Nephron (organoid): ENCODE data around the gene KPRP.

Source experiments
- H3K27ac Mint-ChIP-seq, 3 experiments: 2 replicates each; pipeline ENCODE4 v1.8.0; 2020; ENCODE audit warnings: mixed read lengths in 3 of 3, mild to moderate bottlenecking in 2 of 3, moderate library complexity in 1 of 3
- H3K27me3 Mint-ChIP-seq: 2 replicates; pipeline ENCODE4 v1.8.0; 2021; ENCODE audit warnings: low read depth, mild to moderate bottlenecking, moderate library complexity, mixed read lengths
- H3K36me3 Mint-ChIP-seq: 2 replicates; pipeline ENCODE4 v1.8.0; 2020; ENCODE audit warnings: low read depth, mixed read lengths
- H3K4me1 Mint-ChIP-seq: 2 replicates; pipeline ENCODE4 v1.8.0; 2020; ENCODE audit warnings: mixed read lengths
- H3K4me3 Mint-ChIP-seq, 3 experiments: 2 replicates each; pipeline ENCODE4 v1.8.0; 2020; ENCODE audit warnings: mild to moderate bottlenecking in 3 of 3, mixed read lengths in 3 of 3, moderate library complexity in 2 of 3
- H3K9me3 Mint-ChIP-seq: 2 replicates; pipeline ENCODE4 v1.8.0; 2020; ENCODE audit warnings: mixed read lengths
- CTCF ChIP-seq, 3 experiments: fragments of 200-600 bp; sonication (generic); IDR thresholded peaks; one replicate each; pipeline ENCODE4 v1.5.0; 2021; ENCODE audit warnings: antibody characterized with exemption in 3 of 3; ENCODE audit not compliant: unreplicated experiment in 3 of 3

Gene KPRP, protein sequence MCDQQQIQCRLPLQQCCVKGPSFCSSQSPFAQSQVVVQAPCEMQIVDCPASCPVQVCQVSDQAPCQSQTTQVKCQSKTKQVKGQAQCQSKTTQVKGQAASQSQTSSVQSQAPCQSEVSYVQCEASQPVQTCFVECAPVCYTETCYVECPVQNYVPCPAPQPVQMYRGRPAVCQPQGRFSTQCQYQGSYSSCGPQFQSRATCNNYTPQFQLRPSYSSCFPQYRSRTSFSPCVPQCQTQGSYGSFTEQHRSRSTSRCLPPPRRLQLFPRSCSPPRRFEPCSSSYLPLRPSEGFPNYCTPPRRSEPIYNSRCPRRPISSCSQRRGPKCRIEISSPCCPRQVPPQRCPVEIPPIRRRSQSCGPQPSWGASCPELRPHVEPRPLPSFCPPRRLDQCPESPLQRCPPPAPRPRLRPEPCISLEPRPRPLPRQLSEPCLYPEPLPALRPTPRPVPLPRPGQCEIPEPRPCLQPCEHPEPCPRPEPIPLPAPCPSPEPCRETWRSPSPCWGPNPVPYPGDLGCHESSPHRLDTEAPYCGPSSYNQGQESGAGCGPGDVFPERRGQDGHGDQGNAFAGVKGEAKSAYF

GRCh38 chr1:152757747-152758146 lies at the start of gene KPRP:
Gene KPRP, plus strand, starts transcription at chr1:152758025. Its CDS starts 1,564 bp downstream, at chr1:152759589.
- Mint-ChIP-seq H3K9me3 (peaks cover 58% of the 10 kb centered on the region), H3K27me3 (no peaks in the 10 kb centered on the region), H3K27ac (no peak within 1 kb of the TSS), H3K36me3 (peaks cover 9% of the 10 kb centered on the region), H3K4me3 (no peak within 1 kb of the TSS), H3K4me1 (no peaks in the 10 kb centered on the region)
- no peak for TF ChIP-seq CTCF (IDR thresholded peaks at IDR 0.05; ENCODE audit: unreplicated experiment in 3 of 3)

- peaks cover 52% of the 10 kb centered on the region for H3K9me3 Mint-ChIP-seq
- no peaks in the 10 kb centered on the region for H3K36me3 Mint-ChIP-seq
- TF ChIP-seq CTCF (IDR thresholded peaks at IDR 0.05; ENCODE audit: unreplicated experiment in 3 of 3), result no peak
- H3K4me1 Mint-ChIP-seq, result no peaks in the 10 kb centered on the region
- H3K27ac Mint-ChIP-seq, result no peak overlapping the region
- no peak overlapping the region for H3K4me3 Mint-ChIP-seq
- H3K27me3 Mint-ChIP-seq, result no peaks in the 10 kb centered on the region
Measured at GRCh38 chr1:152718238-152718637, 39.6 kb upstream of the KPRP start.

GRCh38 chr1:152725261-152725660 lies 32.6 kb upstream of the KPRP start:
- Mint-ChIP-seq H3K9me3 (peaks cover 29% of the 10 kb centered on the region), H3K4me3 (no peak overlapping the region), H3K27ac (no peak overlapping the region), H3K27me3 (no peaks in the 10 kb centered on the region), H3K4me1 (no peaks in the 10 kb centered on the region), H3K36me3 (no peaks in the 10 kb centered on the region)
- no peak for TF ChIP-seq CTCF (IDR thresholded peaks at IDR 0.05; ENCODE audit: unreplicated experiment in 3 of 3)

GRCh38 chr1:152728986-152729385 lies 28.8 kb upstream of the KPRP start:
- TF ChIP-seq CTCF (IDR thresholded peaks at IDR 0.05; ENCODE audit: unreplicated experiment in 3 of 3), result no peak
- no peaks in the 10 kb centered on the region for H3K4me1 Mint-ChIP-seq
- H3K27me3 Mint-ChIP-seq, result no peaks in the 10 kb centered on the region
- H3K36me3 Mint-ChIP-seq, result no peaks in the 10 kb centered on the region
- no peak overlapping the region for H3K27ac Mint-ChIP-seq
- no peak overlapping the region for H3K4me3 Mint-ChIP-seq
- H3K9me3 Mint-ChIP-seq, result peaks cover 34% of the 10 kb centered on the region

GRCh38 chr1:152735648-152736047 lies 22.2 kb upstream of the KPRP start:
- Mint-ChIP-seq H3K9me3 (peaks cover 53% of the 10 kb centered on the region), H3K36me3 (no peaks in the 10 kb centered on the region), H3K4me3 (no peak overlapping the region), H3K27me3 (no peaks in the 10 kb centered on the region), H3K27ac (no peak overlapping the region), H3K4me1 (no peaks in the 10 kb centered on the region)
- no peak for TF ChIP-seq CTCF (IDR thresholded peaks at IDR 0.05; ENCODE audit: unreplicated experiment in 3 of 3)

- TF ChIP-seq CTCF (IDR thresholded peaks at IDR 0.05; ENCODE audit: unreplicated experiment in 3 of 3), result no peak
- Mint-ChIP-seq H3K4me1 (no peaks in the 10 kb centered on the region), H3K27me3 (no peaks in the 10 kb centered on the region), H3K4me3 (no peak overlapping the region), H3K36me3 (no peaks in the 10 kb centered on the region), H3K27ac (no peak overlapping the region), H3K9me3 (peaks cover 57% of the 10 kb centered on the region)
Measured at GRCh38 chr1:152737997-152738396, 19.8 kb upstream of the KPRP start.
